ENCODE measurements around the gene ISY1.
"Not testable (repeated sequence)": the region's sequence is repeated elsewhere in the genome, so short reads cannot be mapped to it uniquely, and the experiment has no call there.

The ISY1 gene

GRCh38 chr3:129101370-129102138 is 59.3 kb downstream of the ISY1 start:
- FAIRE-seq (no peak), DNase-seq (ENCODE audit: extremely low spot score, insufficient read length, low read depth) (no peak)

GRCh38 chr3:129100274-129100673 is 60.6 kb downstream of the ISY1 start:
- DNase-seq (ENCODE audit: extremely low spot score, insufficient read length, low read depth), result no peak
- FAIRE-seq, result no peak

DNA sequence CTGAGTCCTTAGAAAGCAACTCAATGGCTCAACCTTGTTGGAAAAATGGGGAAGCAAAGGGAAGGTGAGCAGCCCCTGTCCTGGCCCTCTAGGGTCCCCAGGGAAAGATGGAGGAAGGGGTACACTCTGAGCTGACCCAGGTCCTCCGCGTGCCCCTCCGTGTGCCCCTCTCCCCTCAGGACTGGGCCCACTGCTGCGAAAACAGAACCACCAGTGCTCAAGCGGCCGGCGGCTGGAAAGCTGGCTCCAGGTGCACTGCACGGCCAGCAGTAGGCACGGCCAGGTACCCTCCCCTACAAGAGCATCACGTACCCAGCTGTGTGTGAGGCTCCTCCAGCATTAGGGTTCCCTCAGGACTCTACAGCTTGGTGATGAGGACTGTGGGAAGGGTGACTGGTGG is 65.6 kb downstream of the ISY1 start:
- DNase-seq (ENCODE audit: extremely low spot score, insufficient read length, low read depth), result no peak
- no peak for FAIRE-seq

GRCh38 chr3:129088312-129088711 is 72.6 kb downstream of the ISY1 start:
- not testable (repeated sequence) for DNase-seq (ENCODE audit: extremely low spot score, insufficient read length, low read depth)
- FAIRE-seq, result peak; percentile 9

- peak; percentile 79 for FAIRE-seq
- DNase-seq (ENCODE audit: extremely low spot score, insufficient read length, low read depth), result not testable (repeated sequence)
Observed at GRCh38 chr3:129087904-129088303, 73.0 kb downstream of the ISY1 start.

GRCh38 chr3:129087138-129087702 is 73.6 kb downstream of the ISY1 start:
- FAIRE-seq (no peak), DNase-seq (ENCODE audit: extremely low spot score, insufficient read length, low read depth) (no peak)

DNA sequence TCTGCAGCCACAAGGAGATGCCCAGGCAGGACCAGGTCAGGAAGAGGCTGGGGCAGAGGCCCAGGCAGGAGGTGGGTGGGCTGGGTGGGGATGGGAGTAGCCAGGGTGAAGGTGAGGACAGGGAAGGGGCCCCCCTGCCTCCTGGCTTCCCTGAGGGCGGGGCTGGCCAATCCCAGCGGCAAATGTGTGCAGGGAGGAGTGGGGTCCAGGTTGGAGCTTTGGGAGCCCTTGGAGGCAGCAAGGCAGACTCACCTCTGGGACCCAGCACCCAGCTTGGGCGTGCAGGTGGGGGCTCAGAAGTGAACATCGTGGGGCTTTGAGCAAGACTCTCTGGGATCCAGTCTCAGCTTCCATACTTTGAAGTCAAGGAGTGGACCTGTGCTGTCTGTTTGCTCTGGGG is 75.0 kb downstream of the ISY1 start:
- no peak for DNase-seq (ENCODE audit: extremely low spot score, insufficient read length, low read depth)
- FAIRE-seq, result no peak

DNA sequence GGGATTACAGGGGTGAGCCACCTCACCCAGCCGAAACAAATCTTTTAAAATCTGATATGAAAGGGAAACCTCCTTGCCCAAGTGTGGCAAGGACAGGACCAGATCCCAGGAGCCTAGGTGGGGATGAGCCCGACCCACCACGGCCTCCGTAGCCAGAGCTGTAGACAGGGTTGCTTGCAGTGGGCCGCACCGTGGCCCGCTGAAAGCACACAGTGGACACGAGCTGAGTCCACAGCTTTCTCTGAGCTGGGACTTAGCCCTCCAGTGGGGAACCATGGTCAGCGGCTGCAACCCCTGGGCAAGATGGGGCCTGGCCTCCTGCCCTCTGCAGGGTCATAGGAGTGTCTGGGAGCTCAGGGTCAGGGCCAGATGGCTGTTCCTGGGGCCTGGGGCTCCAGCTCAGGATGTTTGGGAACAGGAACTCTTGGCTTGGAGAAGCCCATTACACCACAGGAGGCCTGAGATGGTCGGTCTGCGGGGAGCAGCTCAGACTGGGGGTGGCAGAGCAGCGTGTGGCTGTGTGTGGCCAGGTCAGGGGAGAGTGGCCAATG is 75.6 kb downstream of the ISY1 start:
- DNase-seq (ENCODE audit: extremely low spot score, insufficient read length, low read depth) (no peak), FAIRE-seq (no peak)

DNA sequence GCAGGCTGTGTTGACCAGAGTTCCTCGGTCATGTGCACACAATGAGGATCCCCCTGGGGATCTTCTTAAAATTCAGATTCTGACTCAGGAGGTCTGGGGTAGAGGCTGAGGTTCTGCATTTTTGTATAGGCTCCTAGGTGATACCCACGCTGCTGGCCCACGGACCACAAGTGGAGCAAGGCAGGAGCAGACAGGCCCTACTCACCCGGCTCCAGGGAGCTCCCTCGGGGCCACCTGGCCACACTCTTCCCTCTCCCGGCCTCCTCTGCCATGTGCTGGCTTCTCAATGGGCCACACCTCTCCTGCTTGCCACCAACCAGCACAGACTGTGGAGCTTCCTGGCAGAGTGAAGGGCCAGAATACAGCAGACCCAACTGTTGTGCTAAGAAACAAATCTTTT is 76.4 kb downstream of the ISY1 start:
- DNase-seq (ENCODE audit: extremely low spot score, insufficient read length, low read depth), result no peak
- FAIRE-seq, result no peak

- no peak for DNase-seq (ENCODE audit: extremely low spot score, insufficient read length, low read depth)
- FAIRE-seq, result no peak
Observed at GRCh38 chr3:129082026-129082425, 78.8 kb downstream of the ISY1 start.

DNA sequence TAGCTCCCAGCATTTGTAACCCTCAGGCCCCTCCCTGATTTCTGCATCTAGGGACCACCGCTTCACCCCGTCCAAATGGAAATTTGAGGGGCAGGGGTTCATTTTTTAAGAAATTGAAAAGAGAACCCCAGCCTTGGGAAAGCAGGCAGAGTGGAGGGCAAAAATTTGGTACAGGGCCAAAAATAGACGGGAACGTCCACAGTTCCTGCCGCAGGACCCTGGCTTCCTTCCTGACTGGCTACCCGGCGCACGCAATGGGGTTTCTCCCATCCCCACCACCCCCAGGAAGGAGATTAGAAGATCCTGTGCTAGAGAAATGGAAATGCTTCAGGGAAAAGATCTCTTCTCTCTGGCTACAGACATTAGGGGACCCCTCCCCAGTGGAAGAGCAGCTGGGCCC is 79.4 kb downstream of the ISY1 start:
- FAIRE-seq, result no peak

GRCh38 chr3:129078510-129078909 is 82.4 kb downstream of the ISY1 start:
- FAIRE-seq, result no peak
- no peak for DNase-seq (ENCODE audit: extremely low spot score, insufficient read length, low read depth)

More for the DNA sequence above, 79.4 kb downstream of the ISY1 start:
- no peak for DNase-seq (ENCODE audit: extremely low spot score, insufficient read length, low read depth)
